HEK293 (cell line): ENCODE measurements around the gene PMVK.

Experiments
- ZBTB21 ChIP-seq: fragments of 450-650 bp; formaldehyde crosslinking; IDR thresholded peaks from 2 replicates; pipeline ENCODE4 v1.5.1; 2017; ENCODE audit warnings: missing biosample characterization, missing genetic modification characterization
- ZNF140 ChIP-seq: fragments of 450-650 bp; formaldehyde crosslinking; IDR thresholded peaks from 2 replicates; pipeline ENCODE4 v1.5.1; 2016; ENCODE audit warnings: missing biosample characterization, missing genetic modification characterization
- ZNF626 ChIP-seq: fragments of 450-650 bp; sonication (Bioruptor Pico); formaldehyde crosslinking; IDR thresholded peaks from 2 replicates; pipeline ENCODE4 v1.5.1; 2018; ENCODE audit warnings: missing biosample characterization, missing genetic modification characterization, inconsistent platforms
- TF ChIP-seq, protein P1 (sequence below): fragments of 450-650 bp; formaldehyde crosslinking; IDR thresholded peaks from 2 replicates; pipeline ENCODE4 v1.5.1; 2016; ENCODE audit warnings: missing biosample characterization, missing genetic modification characterization
- TF ChIP-seq, protein P2 (sequence below): fragments of 450-650 bp; formaldehyde crosslinking; IDR thresholded peaks from 2 replicates; pipeline ENCODE4 v1.5.1; 2016; ENCODE audit warnings: missing biosample characterization, missing genetic modification characterization
- TF ChIP-seq, protein P3 (sequence below): fragments of 450-650 bp; formaldehyde crosslinking; conservative IDR thresholded peaks from 2 replicates; pipeline ENCODE4 v1.5.1; 2016; ENCODE audit warnings: low read depth, missing biosample characterization, missing genetic modification characterization

DNA sequence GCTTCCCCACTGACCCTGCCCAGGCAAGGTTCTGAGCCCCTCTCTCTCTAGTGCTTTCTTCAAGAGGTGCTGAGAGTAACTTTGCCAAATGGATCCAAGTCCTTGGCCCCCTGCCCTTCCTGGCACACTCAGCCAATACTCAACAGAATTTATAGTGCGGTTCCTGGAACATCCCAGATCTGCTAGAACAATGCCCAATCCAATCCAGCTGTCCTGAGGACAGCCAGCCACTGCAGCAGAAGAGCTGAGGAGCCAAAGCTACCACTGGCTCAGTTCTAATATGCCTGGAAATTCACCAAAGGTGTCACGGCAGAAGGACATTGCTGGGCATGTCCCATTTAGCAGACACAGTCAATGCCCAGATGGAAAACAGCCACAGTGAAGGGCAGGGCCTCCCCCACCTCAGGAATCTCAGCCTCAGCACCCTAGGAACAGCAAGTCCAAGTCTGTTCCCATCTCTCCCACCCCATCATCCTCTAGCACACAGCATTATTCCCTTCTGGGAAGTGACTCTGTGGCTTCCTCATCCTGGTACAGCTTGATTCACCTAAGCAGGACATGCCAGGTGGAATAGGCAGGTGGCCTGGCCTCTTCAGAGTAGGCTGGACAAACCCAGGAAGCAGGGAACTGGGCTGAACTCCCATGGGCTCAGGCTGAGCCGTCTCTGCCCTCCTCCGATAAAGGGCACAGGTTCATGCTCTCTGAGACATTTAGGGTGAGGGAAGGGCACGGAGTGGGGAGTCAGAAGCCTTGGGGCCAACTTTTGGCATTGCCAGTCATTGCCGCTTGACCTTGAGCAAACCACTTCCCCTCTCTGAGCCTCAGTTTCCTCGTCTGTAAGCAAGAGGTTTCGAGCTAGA is 24.6 kb downstream of the PMVK start:
- TF ChIP-seq, protein P1, sequence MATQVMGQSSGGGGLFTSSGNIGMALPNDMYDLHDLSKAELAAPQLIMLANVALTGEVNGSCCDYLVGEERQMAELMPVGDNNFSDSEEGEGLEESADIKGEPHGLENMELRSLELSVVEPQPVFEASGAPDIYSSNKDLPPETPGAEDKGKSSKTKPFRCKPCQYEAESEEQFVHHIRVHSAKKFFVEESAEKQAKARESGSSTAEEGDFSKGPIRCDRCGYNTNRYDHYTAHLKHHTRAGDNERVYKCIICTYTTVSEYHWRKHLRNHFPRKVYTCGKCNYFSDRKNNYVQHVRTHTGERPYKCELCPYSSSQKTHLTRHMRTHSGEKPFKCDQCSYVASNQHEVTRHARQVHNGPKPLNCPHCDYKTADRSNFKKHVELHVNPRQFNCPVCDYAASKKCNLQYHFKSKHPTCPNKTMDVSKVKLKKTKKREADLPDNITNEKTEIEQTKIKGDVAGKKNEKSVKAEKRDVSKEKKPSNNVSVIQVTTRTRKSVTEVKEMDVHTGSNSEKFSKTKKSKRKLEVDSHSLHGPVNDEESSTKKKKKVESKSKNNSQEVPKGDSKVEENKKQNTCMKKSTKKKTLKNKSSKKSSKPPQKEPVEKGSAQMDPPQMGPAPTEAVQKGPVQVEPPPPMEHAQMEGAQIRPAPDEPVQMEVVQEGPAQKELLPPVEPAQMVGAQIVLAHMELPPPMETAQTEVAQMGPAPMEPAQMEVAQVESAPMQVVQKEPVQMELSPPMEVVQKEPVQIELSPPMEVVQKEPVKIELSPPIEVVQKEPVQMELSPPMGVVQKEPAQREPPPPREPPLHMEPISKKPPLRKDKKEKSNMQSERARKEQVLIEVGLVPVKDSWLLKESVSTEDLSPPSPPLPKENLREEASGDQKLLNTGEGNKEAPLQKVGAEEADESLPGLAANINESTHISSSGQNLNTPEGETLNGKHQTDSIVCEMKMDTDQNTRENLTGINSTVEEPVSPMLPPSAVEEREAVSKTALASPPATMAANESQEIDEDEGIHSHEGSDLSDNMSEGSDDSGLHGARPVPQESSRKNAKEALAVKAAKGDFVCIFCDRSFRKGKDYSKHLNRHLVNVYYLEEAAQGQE (tag by site-specific recombination) = no peak
- TF ChIP-seq, protein P2, sequence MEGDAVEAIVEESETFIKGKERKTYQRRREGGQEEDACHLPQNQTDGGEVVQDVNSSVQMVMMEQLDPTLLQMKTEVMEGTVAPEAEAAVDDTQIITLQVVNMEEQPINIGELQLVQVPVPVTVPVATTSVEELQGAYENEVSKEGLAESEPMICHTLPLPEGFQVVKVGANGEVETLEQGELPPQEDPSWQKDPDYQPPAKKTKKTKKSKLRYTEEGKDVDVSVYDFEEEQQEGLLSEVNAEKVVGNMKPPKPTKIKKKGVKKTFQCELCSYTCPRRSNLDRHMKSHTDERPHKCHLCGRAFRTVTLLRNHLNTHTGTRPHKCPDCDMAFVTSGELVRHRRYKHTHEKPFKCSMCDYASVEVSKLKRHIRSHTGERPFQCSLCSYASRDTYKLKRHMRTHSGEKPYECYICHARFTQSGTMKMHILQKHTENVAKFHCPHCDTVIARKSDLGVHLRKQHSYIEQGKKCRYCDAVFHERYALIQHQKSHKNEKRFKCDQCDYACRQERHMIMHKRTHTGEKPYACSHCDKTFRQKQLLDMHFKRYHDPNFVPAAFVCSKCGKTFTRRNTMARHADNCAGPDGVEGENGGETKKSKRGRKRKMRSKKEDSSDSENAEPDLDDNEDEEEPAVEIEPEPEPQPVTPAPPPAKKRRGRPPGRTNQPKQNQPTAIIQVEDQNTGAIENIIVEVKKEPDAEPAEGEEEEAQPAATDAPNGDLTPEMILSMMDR (tag by site-specific recombination) = no peak
- TF ChIP-seq, protein P3, sequence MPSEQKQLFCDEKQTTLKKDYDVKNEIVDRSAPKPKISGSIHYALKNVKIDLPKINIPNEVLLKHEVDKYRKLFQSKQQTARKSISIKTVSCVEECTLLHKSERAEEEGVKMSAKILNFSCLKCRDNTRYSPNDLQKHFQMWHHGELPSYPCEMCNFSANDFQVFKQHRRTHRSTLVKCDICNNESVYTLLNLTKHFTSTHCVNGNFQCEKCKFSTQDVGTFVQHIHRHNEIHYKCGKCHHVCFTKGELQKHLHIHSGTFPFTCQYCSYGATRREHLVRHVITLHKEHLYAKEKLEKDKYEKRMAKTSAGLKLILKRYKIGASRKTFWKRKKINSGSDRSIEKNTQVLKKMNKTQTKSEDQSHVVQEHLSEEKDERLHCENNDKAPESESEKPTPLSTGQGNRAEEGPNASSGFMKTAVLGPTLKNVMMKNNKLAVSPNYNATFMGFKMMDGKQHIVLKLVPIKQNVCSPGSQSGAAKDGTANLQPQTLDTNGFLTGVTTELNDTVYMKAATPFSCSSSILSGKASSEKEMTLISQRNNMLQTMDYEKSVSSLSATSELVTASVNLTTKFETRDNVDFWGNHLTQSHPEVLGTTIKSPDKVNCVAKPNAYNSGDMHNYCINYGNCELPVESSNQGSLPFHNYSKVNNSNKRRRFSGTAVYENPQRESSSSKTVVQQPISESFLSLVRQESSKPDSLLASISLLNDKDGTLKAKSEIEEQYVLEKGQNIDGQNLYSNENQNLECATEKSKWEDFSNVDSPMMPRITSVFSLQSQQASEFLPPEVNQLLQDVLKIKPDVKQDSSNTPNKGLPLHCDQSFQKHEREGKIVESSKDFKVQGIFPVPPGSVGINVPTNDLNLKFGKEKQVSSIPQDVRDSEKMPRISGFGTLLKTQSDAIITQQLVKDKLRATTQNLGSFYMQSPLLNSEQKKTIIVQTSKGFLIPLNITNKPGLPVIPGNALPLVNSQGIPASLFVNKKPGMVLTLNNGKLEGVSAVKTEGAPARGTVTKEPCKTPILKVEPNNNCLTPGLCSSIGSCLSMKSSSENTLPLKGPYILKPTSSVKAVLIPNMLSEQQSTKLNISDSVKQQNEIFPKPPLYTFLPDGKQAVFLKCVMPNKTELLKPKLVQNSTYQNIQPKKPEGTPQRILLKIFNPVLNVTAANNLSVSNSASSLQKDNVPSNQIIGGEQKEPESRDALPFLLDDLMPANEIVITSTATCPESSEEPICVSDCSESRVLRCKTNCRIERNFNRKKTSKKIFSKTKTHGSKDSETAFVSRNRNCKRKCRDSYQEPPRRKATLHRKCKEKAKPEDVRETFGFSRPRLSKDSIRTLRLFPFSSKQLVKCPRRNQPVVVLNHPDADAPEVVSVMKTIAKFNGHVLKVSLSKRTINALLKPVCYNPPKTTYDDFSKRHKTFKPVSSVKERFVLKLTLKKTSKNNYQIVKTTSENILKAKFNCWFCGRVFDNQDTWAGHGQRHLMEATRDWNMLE (tag by site-specific recombination) = no peak
- TF ChIP-seq ZNF140 (tag by site-specific recombination) (no peak), ZBTB21 (no peak), ZNF626 (tag by site-specific recombination) (no peak)
